NCI-H2029 (cell line): Measurements from ENCODE around the gene EXD3.
A peak's percentile ranks its signal among the peaks of the same experiment; 100 is the strongest.

Source experiments
- DNase-seq: peaks from one replicate; lab custom pipeline; 2025; lab: John Stamatoyannopoulos, UW

The EXD3 gene

DNA sequence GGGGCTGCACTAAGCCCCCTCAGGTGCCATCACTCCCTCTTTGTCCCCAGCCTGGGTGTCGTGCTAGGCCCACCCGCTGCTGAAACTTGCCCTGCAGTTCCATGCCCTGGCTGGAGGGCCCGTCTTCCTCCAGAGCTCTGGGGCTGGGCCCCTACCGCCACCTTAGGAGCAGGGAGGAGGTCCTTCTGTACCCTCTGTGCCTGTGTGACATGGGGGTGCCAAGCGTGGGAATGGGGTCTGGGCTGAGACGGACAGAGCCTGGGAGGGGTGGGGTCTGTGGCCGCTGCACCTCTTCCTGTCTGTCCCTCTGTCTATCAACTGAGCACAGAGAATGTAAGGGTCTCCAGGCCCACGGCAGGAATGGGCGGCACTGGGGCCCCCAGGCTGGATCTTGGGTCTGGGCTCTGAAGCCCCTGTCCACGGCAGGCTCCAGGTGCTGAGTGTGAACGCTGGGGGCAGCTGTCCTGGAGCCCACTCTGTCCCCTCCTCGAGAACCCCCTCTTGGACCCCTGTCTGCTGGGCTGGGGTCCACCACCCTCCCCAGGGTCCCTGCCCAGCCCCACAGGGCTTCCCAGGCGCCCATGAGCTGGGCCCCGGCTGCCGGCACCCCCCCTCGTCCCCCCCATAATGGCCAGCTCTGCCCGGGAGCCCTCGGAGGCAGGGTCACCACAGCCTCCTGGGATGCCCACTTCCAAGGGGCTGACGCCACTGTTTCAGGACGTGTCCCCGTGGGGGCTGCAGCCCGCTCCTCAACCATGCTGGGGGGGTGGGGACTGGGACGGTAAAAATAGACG, 105.0 kb downstream of the EXD3 start:
- DNase-seq = no peak

DNA sequence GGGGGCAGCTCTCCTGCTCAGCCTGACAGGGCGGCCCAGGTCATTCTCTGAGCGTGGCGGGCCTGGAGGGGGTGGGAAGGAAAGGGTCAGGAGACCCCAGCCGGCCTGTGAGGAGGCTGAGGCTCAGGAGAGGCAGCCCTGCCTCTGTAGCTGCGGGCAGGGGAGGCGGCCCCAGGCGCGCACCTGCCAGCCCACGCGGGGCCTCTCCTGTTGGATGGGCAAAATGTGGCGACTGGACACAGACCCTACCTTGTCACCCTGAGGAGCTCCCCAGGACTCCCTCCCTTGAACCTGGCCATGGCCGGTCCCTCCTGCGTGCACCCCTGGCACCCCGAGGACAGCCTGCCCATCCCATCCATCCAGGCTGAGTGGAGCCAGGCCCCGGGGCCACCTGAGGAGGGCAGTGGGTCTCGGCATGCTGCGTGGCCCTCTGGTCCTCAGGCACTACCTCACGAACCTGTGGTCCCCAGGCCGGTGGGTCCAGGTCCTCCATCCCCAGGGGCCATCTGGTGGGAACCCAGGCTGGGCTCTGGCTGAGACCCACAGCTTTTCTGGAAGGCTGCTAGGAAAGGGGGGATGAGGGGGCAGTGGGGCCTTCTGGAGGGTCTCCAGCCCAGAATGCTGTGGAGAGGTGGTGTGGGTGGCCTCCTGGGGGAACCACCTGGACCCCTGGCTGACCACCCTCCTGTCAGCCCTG, 105.8 kb downstream of the EXD3 start:
- no peak for DNase-seq

DNA sequence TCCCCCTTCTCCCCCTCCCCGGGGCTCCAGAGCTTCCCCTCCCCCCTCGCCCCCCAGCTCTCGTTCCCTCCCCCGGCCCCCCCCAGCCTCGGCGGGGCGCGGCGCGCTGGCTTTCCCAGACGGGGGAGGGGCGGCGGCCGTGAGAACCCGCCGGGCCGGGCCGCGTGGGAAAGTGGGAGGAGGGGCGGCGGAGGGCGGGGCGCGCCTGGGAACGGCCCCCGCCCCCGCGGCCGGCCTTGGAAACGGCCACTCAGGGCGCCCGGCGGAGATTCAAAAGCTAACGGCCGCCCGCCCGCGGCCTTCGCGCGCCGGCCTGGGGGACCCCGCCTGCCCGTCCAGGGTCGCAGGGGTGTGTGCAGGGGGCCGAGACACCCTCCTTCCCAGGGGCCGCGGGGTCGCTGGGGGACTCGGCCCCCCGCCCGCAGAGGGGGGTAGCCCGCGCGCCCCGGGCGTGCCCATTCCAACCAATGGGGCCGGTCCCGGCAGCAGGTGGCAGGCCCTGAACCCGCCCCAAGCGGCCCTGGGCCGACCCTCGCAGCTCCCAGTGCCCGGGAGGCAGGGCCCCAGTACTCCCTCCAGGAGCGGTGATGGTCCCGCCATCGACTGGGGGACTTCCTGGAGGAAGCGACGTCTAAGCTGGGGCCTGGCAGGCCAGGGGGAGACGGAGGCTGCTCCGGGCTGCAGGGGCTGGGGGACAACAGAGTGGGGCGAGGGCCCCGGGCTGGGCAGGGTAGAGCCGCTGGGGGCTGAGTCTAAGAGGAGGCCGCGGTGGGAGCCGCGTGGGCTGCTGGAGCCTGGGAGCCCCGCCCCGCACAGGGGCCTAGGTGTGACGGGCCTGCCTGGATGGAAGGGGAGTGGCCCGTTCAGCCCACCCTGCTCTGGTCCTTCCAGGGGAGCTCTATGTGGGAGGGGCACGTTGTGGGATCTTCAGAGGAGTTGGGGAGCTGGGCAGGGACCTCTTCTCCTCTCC, 106.7 kb downstream of the EXD3 start:
- no peak for DNase-seq

DNA sequence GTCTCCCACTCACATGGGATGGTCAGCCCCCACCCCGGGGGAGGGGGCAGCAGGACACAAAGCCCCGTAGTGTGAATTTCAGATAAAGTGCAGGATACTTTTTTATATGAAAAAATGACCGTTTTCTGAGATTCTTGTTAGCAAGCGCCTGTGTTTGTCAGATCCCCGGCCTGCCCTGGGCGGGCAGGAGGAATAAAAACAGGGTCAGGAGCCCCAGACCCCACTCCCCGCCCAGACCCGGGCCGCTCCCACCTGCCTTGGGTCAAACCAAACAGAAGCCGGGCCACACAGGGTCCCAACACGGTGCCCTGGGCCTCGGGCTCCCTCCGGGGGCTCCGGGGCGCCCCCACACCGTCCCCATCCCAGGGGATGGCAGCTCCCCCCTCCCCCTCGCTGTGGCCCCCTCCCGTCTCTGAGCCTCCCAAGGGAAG, 107.4 kb downstream of the EXD3 start:
- DNase-seq = no peak

DNA sequence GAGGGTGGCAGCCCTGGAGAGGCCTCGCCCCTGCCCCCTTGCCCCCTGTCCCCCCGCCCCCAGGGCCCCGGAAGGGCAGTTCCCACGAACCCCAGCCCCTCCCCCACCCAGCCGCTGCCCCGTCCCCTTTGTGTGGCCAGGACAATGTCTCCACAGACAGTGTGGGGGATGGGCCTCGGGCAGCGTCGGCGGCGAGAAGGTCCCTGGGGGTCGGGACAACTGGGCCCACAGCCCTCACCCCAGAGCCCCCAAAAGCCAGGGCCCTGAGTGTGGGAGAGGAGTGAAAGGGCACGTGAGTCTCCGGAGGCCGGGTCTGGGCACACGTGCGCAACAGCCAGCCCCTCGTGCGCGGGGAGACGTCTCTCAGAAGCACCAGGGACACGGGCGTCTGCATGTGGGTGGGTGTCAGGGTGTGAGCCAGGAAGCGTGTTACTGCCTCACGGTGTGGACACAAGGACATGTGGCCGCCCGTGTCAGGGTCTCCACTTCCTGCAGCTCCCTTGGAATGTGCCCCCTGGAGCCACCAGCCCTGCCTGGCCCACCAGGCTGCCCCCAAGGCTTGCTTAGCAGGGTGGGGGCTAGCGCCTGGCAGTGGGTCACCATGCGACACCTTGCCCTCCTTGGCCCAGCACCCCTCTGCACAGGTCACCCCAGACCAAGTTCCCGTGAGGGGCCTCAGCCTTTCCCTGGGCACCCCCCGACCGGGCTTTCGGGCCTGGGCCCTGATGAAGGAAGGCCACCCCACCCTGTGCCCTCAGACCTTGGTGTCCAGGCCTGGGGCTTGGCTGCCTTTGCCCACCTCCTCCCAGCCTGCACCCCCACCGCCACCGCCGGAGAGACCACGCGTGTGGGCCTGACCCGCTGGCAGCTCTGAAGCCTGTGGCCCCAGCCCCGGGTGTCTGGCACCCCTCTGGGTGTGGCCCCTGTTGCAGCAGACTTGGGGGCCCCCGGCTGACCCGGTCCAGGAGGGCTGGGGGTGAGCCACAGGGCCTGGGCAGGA, 108.1 kb downstream of the EXD3 start:
- no peak for DNase-seq

- DNase-seq = no peak
These were observed 108.9 kb downstream of the EXD3 start for GRCh38 chr9:137313956-137314560.

DNA sequence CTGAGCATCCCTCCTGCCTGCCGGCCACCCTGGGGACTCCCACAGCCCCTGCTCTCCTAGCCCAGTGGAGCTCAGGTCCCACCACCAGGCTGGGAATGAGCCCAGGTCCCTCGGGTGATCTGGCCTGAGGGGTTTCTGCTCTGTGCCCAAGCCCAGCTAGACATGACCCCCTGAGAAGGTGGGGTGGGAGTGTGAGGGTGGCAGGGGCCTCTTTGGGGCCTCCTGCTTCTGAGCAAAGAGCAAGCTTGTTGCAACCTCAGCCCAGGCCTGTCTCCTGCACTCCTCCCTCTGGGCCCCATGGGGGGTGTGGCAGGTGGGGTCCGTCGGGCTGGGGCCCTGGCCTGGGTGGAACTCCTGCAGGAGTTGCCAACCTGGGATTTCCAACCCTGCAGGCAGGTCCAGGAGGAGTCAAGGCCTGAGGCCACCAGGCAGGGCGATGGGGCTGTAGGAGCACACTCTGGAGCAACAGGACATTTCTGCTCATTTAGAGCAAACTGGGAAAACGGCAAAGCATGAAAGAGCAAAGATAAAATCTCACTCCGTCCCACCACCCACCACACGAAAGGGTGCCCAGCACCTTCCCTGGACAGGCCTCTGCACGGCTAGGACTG, 109.5 kb downstream of the EXD3 start:
- no peak for DNase-seq

GRCh38 chr9:137312852-137313325, 110.1 kb downstream of the EXD3 start:
- DNase-seq = no peak

DNA sequence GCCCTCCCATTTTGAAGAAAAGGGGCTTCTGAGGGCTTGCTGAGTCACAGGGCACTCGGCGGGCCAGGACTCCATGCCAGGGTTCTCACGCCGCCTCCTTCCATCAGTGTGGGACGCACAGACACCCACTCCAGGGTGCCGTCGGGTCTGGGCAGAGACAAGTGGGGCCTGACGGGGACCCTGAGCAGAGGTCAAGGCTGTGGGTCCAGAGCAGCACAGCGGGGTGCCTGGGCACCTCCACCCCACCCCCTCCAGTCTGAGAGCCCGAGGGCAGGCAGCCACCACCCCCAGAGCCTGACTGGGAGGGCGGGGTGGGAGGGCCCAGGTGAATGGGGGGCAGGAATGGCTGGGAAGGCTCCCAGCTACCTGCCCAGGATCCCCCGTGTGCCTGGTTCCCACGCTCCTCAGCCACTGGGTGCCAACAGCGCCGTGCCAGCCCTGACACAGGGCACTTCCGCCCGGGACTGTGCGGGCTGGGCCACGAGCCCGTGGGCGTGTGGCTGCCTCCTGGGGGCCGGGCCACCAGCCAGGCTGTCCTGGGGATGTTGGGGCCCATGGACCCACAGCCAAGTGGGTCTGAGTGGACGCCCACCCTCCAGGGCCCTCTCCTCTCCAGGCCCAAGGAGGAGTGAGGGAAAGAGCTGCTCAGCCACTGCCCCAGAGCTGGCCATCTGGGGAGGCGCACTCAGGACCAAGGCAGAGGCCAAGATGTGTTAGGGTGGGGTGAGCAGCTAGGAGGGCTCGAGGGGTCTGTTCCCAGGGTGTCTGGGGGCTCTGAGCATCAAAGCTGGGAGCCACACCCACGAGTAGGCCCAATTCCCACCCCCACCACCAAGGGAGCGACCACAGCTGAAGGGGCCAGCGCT, 110.7 kb downstream of the EXD3 start:
- DNase-seq = no peak

DNA sequence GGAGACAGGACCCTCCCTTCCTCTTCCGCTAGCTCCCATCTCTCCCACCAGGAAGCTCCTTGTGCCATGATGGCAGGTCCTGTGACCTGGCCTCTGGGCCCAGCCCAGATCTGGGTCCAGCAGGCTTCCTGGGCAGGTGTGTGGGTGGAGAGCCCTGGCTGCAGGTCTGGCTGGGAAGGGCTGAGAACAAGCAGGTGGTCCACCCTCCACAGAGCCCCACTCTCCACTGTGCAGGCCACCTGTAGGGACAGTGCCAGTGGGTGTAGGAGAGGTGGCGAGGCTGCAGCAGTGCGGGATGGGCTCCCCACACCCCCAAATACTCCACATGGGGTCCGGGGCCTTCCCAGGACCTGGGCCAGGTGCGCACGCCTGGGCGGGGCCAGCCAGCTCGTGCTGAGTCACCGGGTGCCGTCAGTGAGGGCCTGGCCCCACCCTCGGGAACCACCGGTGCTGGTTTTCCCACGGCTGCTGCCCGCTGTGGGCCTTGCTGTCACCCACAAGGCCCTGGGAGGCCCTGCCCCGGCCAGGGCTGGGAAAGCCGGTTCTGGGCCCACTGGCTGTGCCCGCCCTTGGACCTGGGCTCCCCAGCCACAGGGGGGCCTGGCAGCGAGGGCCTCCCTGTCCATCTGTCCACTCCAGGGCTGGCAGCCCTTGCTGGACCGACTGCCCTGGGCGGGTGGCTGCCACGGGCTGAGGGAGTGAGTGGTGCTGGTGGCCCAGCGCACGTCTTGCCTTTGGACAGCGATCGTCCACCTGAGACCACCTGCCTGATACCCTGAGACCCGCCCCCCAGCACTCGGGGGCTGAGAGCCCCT, 111.6 kb downstream of the EXD3 start:
- DNase-seq = peak; percentile 68

- DNase-seq = peak; percentile 50
These were observed 112.5 kb downstream of the EXD3 start for GRCh38 chr9:137310189-137311052.

GRCh38 chr9:137309368-137310188, 113.4 kb downstream of the EXD3 start:
- no peak for DNase-seq

DNA sequence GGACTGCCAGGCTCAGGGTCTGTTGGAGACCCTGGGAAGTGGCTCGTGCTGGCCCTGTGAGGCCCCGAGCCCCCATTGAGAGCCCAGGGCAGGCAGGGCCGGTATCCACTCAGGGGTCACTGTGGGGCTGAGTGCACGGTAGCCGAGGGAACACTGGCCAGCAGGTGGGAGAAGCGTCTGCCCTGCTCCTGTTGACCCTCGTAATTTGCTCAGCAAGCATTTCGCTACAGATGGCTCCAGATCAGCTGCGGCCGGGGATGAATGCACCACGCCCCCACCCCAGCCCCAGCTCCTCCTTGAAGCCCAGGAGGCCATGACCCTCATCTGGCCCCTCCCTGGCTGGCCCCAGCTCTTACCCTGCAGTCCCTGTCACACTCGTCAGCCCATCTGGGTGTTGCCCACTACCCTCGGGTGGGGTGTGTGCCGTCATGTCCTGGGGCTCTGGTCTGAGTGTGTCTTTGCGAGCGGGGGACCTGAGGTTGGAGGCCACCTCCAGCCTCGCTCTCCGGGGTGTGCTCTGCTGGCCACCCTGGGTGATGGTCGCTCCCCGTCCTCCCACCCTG, 114.8 kb downstream of the EXD3 start:
- no peak for DNase-seq

- no peak for DNase-seq
These were observed 115.5 kb downstream of the EXD3 start for GRCh38 chr9:137307255-137308056.

DNA sequence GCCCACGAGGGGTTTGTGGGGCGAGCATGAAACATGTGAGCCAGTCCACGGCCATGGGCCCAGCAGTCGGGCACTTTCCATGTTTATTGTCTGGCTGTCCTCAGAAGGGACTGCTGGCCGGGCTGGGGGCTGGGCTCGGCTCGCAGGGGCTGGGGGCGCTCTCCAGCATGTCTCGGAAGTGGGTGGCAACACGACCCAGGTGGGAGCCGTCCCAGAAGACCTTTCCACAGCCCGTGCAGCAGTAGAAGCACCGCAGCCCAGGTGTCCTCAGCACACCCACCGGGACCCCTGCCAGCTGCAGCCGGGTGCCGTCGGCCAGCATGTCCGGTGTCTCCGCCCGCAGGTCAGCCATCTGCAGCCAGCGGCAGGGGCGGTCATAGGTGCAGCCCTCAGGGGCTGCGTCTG, 116.1 kb downstream of the EXD3 start:
- no peak for DNase-seq
